CD14-positive monocyte (primary cell): Measurements from ENCODE around the gene FAIM2. TPM values are rescaled to one million over a fixed set of nuclear protein-coding genes. Genes with fewer than 3 reads are reported as not detected.

ENCODE experiments used
- DNase-seq, 3 donors: peaks; one replicate each; pipeline ENCODE4 v3.0.0-alpha.2; 2011 to 2022
- H2AFZ ChIP-seq: 2 replicates; pipeline ENCODE4 v1.6.0; 2012; ENCODE audit warnings: mild to moderate bottlenecking, low read depth, low read length, inconsistent platforms; ENCODE audit not compliant: insufficient read depth, poor library complexity, severe bottlenecking
- H3K27ac ChIP-seq, 2 donors: 1 replicate in 1 of 2; 2 replicates in 1 of 2; pipeline ENCODE4 v1.5.1; 2012 to 2013; ENCODE audit warnings: low read length in 2 of 2, control low read depth in 1 of 2, inconsistent platforms in 1 of 2, low read depth in 1 of 2, mild to moderate bottlenecking in 1 of 2
- H3K27me3 ChIP-seq, 2 donors: one replicate each; pipeline versions ENCODE4 v1.6.0 to v1.6.1; 2011 to 2013; ENCODE audit warnings: low read length in 2 of 2; ENCODE audit not compliant: control insufficient read depth in 2 of 2, insufficient read depth in 2 of 2
- H3K36me3 ChIP-seq, 2 donors: replicated peaks in 1 of 2; 1 replicate in 1 of 2; 2 replicates in 1 of 2; pipeline versions ENCODE4 v1.5.1 to v1.6.1; 2012 to 2013; ENCODE audit warnings: low read length in 2 of 2, control low read depth in 1 of 2, inconsistent platforms in 1 of 2, mild to moderate bottlenecking in 1 of 2; ENCODE audit not compliant: insufficient read depth in 2 of 2, control insufficient read depth in 1 of 2
- H3K4me1 ChIP-seq, 2 donors: 1 replicate in 1 of 2; 2 replicates in 1 of 2; pipeline versions ENCODE4 v1.5.1 to v1.6.1; 2012 to 2013; ENCODE audit warnings: low read length in 2 of 2, control low read depth in 1 of 2, inconsistent platforms in 1 of 2, mild to moderate bottlenecking in 1 of 2, moderate library complexity in 1 of 2; ENCODE audit not compliant: insufficient read depth in 2 of 2, control insufficient read depth in 1 of 2
- H3K4me2 ChIP-seq: replicated peaks from 2 replicates; pipeline ENCODE3; 2012; ENCODE audit warnings: low read length, moderate library complexity, mild to moderate bottlenecking; ENCODE audit not compliant: poor library complexity, severe bottlenecking; ENCODE audit errors: extremely low read depth
- H3K4me3 ChIP-seq, 3 experiments: fragments of 200-600 bp in 1 of 3; sonication (generic) in 1 of 3; replicated peaks in 1 of 3; 1 replicate in 2 of 3; 2 replicates in 1 of 3; pipeline ENCODE4 v1.5.1; 2011 to 2013; ENCODE audit warnings: low read length in 3 of 3, mild to moderate bottlenecking in 3 of 3, control low read depth in 2 of 3, low read depth in 2 of 3, inconsistent platforms in 1 of 3, moderate library complexity in 1 of 3
- H3K79me2 ChIP-seq: 2 replicates; pipeline ENCODE4 v1.6.0; 2012; ENCODE audit warnings: mild to moderate bottlenecking, control low read depth, inconsistent platforms, low read length, moderate library complexity; ENCODE audit not compliant: insufficient read depth
- H3K9ac ChIP-seq: 2 replicates; pipeline ENCODE4 v1.6.0; 2017; ENCODE audit warnings: low read length, mild to moderate bottlenecking; ENCODE audit not compliant: insufficient read depth, poor library complexity, severe bottlenecking
- H3K9me3 ChIP-seq, 2 donors: replicated peaks in 1 of 2; 1 replicate in 1 of 2; 2 replicates in 1 of 2; pipeline versions ENCODE4 v1.5.1 to v1.6.1; 2012 to 2013; ENCODE audit warnings: low read length in 2 of 2, control low read depth in 1 of 2; ENCODE audit not compliant: control insufficient read depth in 1 of 2, insufficient read depth in 1 of 2
- H4K20me1 ChIP-seq: 2 replicates; pipeline ENCODE4 v1.6.0; 2012; ENCODE audit warnings: mild to moderate bottlenecking, low read length, control low read depth, moderate library complexity; ENCODE audit not compliant: insufficient read depth
- H3K27ac Mint-ChIP-seq, 7 donors: one replicate each; pipeline ENCODE4 v1.8.0; 2020; ENCODE audit warnings: mild to moderate bottlenecking in 7 of 7, mixed read lengths in 7 of 7, moderate library complexity in 6 of 7, inconsistent platforms in 2 of 7
- H3K27me3 Mint-ChIP-seq, 3 donors: one replicate each; pipeline ENCODE4 v1.8.0; 2021 to 2022; ENCODE audit warnings: low read depth in 3 of 3, mild to moderate bottlenecking in 3 of 3, mixed read lengths in 3 of 3, moderate library complexity in 3 of 3, inconsistent platforms in 1 of 3
- H3K36me3 Mint-ChIP-seq, 2 donors: one replicate each; pipeline ENCODE4 v1.8.0; 2020; ENCODE audit warnings: mixed read lengths in 2 of 2, inconsistent platforms in 1 of 2, mild to moderate bottlenecking in 1 of 2
- H3K4me1 Mint-ChIP-seq: one replicate; pipeline ENCODE4 v1.8.0; 2020; ENCODE audit warnings: mild to moderate bottlenecking, mixed read lengths
- H3K4me3 Mint-ChIP-seq, 2 donors: one replicate each; pipeline ENCODE4 v1.8.0; 2020; ENCODE audit warnings: mild to moderate bottlenecking in 2 of 2, mixed read lengths in 2 of 2, moderate library complexity in 1 of 2
- H3K9me3 Mint-ChIP-seq, 7 donors: one replicate each; pipeline ENCODE4 v1.8.0; 2020 to 2022; ENCODE audit warnings: mixed read lengths in 7 of 7, mild to moderate bottlenecking in 6 of 7, moderate library complexity in 6 of 7, inconsistent platforms in 2 of 7
- WGBS: methylation state at CpG from one replicate; pipeline ENCODE4 v1.1.5; 2013; ENCODE audit warnings: missing lambda C conversion rate; ENCODE audit not compliant: insufficient coverage; 5-methylcytosine and 5-hydroxymethylcytosine counted together
- intact Hi-C, 2 donors: fragments of 100-400 bp; cut with micrococcal nuclease; formaldehyde crosslinking; loops; one replicate each; pipeline versions ENCODE4 v1.15.0 to v1.15.1; 2023
- polyA plus RNA-seq, 3 donors: library from polyadenylated mRNA; depleted of rRNA in 1 of 3; unstranded in 2 of 3; stranded (reverse) in 1 of 3; fragments of 300-500 nt in 2 of 3; fragments of >200 nt in 1 of 3; fragmentation: Illumina TruSeq in 2 of 3; gene quantifications; 1 replicate in 2 of 3; 2 replicates in 1 of 3; pipeline ENCODE4 v1.2.3, GENCODE V29; 2012 to 2021
- TF ChIP-seq, protein P1 (sequence below): fragments of 200-600 bp; IDR thresholded peaks from one replicate; pipeline ENCODE4 v1.8.0; 2022; ENCODE audit warnings: antibody characterized with exemption, mild to moderate bottlenecking

The FAIM2 gene
- polyA plus RNA-seq, 3 donors = not detected

DNA sequence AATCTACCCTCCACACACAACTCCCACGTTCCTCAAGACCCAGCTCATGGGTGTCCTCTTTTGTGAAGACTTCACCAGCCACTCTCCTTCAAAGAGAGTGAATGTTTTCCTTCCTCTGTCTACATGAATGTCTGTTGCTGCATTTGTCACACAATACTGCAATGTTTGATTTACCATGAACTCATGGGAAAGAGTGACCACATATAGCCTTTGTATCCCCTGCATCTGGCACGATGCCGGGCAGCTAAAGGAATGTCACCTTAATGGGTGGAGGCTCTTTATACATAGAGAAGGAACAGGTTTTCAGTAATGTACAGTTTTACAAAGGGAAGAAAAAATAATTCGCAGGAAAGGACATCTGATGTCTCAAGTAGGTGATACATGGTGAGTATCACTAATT, 48.7 kb downstream of the FAIM2 start:
- Histone ChIP-seq H3K4me1 (no peaks in the 10 kb centered on the region), H3K4me3 (no peak overlapping the region), H3K27me3 (peaks cover 0 to 5% of the 10 kb centered on the region in 2 donors), H3K9ac (no peak overlapping the region), H4K20me1 (no peaks in the 10 kb centered on the region), H3K79me2 (no peaks in the 10 kb centered on the region), H2AFZ (no peak overlapping the region), H3K27ac (no peak overlapping the region), H3K36me3 (no peaks in the 10 kb centered on the region), H3K9me3 (no peaks in the 10 kb centered on the region), H3K4me2 (no peak overlapping the region)
- TF ChIP-seq, protein P1, sequence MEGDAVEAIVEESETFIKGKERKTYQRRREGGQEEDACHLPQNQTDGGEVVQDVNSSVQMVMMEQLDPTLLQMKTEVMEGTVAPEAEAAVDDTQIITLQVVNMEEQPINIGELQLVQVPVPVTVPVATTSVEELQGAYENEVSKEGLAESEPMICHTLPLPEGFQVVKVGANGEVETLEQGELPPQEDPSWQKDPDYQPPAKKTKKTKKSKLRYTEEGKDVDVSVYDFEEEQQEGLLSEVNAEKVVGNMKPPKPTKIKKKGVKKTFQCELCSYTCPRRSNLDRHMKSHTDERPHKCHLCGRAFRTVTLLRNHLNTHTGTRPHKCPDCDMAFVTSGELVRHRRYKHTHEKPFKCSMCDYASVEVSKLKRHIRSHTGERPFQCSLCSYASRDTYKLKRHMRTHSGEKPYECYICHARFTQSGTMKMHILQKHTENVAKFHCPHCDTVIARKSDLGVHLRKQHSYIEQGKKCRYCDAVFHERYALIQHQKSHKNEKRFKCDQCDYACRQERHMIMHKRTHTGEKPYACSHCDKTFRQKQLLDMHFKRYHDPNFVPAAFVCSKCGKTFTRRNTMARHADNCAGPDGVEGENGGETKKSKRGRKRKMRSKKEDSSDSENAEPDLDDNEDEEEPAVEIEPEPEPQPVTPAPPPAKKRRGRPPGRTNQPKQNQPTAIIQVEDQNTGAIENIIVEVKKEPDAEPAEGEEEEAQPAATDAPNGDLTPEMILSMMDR = no peak
- Mint-ChIP-seq H3K4me1 (no peaks in the 10 kb centered on the region), H3K27me3 (peaks cover 12 to 29% (median 17%) of the 10 kb centered on the region in 3 donors), H3K27ac (no peak overlapping the region), H3K4me3 (no peak overlapping the region), H3K36me3 (no peaks in the 10 kb centered on the region), H3K9me3 (peaks cover 0 to 5% (median 3%) of the 10 kb centered on the region in 7 donors)
- WGBS = 88% methylated on average over 1 of the region's 4 CpGs
- DNase-seq = no peak
- intact Hi-C loops = no loop called here

DNA sequence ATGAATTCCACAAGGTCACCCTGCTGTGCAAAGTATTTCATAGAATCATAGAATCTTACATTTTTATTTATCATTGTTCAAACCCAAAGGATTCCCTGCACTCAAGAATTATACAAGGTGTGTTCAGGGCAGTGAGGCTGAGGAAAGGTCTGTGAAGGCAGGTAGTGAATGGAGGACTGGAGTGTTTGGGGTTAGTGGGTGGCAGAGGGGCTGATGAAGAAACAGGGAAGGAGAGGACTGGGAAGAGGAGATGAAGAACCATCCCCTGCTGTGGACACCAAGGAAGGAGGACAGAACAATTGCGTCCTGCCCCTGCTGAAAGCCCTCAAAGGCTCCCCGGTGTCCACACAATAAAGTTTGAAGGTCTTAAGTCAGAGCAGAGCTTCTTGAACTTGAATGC, 50.0 kb downstream of the FAIM2 start:
- DNase-seq = no peak
- no peak overlapping the region for H3K27ac Mint-ChIP-seq
- TF ChIP-seq, protein P1 = no peak
- no peaks in the 10 kb centered on the region for H3K36me3 ChIP-seq
- 95% methylated on average over 2 of the region's 2 CpGs for WGBS
- no peak overlapping the region for H3K27ac ChIP-seq
- H3K27me3 ChIP-seq = peaks cover 8 to 11% of the 10 kb centered on the region in 2 donors
- no peak overlapping the region for H3K9ac ChIP-seq
- no peaks in the 10 kb centered on the region for H3K79me2 ChIP-seq
- no peaks in the 10 kb centered on the region for H3K36me3 Mint-ChIP-seq
- peaks cover 14 to 29% (median 18%) of the 10 kb centered on the region in 3 donors for H3K27me3 Mint-ChIP-seq
- no peaks in the 10 kb centered on the region for H4K20me1 ChIP-seq
- no peaks in the 10 kb centered on the region for H3K4me1 Mint-ChIP-seq
- peaks cover 0 to 4% (median 3%) of the 10 kb centered on the region in 7 donors for H3K9me3 Mint-ChIP-seq
- intact Hi-C loops = no loop called here
- no peaks in the 10 kb centered on the region for H3K4me1 ChIP-seq
- no peak overlapping the region for H3K4me3 Mint-ChIP-seq
- H3K4me2 ChIP-seq = no peak overlapping the region
- H2AFZ ChIP-seq = no peak overlapping the region
- H3K4me3 ChIP-seq = no peak overlapping the region
- H3K9me3 ChIP-seq = no peaks in the 10 kb centered on the region
